GM18511 (cell line): ENCODE data around the gene FGF22.

Experiments used
- ATAC-seq: cut with Tn5 transposase; IDR thresholded peaks from one replicate; pipeline ENCODE4 v1.9.1; 2021; ENCODE audit warnings: mild to moderate bottlenecking, moderate library complexity; ENCODE audit not compliant: unreplicated experiment

The FGF22 gene

GRCh38 chr19:677601-678436 is 38.1 kb downstream of the FGF22 start:
- no peak for ATAC-seq

GRCh38 chr19:678791-679388 is 39.2 kb downstream of the FGF22 start:
- ATAC-seq: no peak

- ATAC-seq: no peak
These were observed 40.0 kb downstream of the FGF22 start for GRCh38 chr19:679418-680286.

- peak; percentile 79 for ATAC-seq
These were observed 40.8 kb downstream of the FGF22 start for GRCh38 chr19:680287-681028.

- no peak for ATAC-seq
These were observed 41.6 kb downstream of the FGF22 start for GRCh38 chr19:681029-682019.

GRCh38 chr19:682678-683320 is 43.1 kb downstream of the FGF22 start:
- no peak for ATAC-seq

- ATAC-seq: no peak
These were observed 45.8 kb downstream of the FGF22 start for GRCh38 chr19:685454-685931.

- ATAC-seq: no peak
These were observed 47.1 kb downstream of the FGF22 start for GRCh38 chr19:686589-687297.

- ATAC-seq: no peak
These were observed 48.0 kb downstream of the FGF22 start for GRCh38 chr19:687569-688166.

- ATAC-seq: no peak
These were observed 48.5 kb downstream of the FGF22 start for GRCh38 chr19:688214-688613.

- ATAC-seq: no peak
These were observed 49.3 kb downstream of the FGF22 start for GRCh38 chr19:688992-689391.

- ATAC-seq: no peak
These were observed 50.5 kb downstream of the FGF22 start for GRCh38 chr19:690203-690602.
